HK-2 (cell line): ENCODE measurements around the gene PDE4D.
"Not testable (repeated sequence)": the region's sequence is repeated elsewhere in the genome, so short reads cannot be mapped to it uniquely, and the experiment has no call there.

Experiments
- DNase-seq: peaks from one replicate; pipeline ENCODE4 v3.0.0-alpha.2; 2018; ENCODE audit not compliant: unreplicated experiment

The PDE4D gene

GRCh38 chr5:59005934-59006701 lies 887.4 kb downstream of the PDE4D start:
- no peak for DNase-seq

- no peak for DNase-seq
These were observed 889.9 kb downstream of the PDE4D start for GRCh38 chr5:59003641-59004040.

GRCh38 chr5:59003124-59003523 lies 890.4 kb downstream of the PDE4D start:
- DNase-seq = no peak

DNA sequence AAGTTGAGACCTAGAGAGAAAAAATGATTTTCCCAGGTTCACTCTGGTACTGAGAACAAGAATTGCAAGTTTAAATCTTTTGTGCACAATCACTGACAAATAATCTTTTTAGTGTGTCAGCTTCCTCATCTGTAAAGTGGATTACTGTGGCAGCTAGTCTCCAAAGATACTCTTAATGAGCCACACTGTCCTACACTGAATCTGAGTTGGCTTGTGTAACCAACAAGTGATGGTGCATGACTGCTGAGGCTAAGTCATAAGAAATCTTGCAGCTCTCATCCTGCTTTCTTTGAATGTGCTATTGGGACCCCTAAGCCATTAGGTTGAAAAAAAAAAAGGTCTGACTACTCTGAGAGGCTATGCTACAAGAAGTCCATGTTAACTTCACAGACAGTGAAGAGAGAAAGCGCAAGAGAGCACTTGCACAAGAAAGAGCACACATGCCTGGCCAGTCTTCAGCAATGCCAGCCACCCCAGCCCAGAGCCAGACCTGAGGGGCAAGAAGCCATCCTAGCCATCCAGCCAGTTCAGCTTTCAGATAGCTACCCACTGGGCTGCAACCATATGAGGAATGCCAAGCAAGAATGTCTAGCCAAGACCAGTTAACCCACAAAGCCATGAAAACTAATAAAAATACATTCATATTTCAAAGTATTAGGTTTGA lies 891.2 kb downstream of the PDE4D start:
- no peak for DNase-seq

DNA sequence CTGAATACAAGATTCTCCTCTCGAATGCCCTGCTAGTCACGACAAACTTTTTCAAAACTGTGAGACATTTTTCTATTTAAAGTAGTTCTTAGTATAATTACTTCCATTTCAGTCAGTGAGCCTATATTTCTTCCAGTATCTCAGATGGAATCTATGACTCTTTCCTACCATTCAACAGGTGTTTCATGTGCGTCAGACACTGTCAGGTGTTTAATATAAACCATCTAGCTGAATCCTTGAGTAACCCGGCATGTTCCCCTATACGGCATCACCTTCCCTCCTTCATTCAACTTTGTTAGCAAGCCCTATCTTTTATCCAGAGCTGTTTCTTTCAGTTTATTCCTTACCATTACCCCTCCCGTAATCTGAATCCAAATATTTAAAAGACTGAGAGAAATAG lies 891.8 kb downstream of the PDE4D start:
- no peak for DNase-seq

- DNase-seq = no peak
These were observed 892.4 kb downstream of the PDE4D start for GRCh38 chr5:59001154-59001553.

DNA sequence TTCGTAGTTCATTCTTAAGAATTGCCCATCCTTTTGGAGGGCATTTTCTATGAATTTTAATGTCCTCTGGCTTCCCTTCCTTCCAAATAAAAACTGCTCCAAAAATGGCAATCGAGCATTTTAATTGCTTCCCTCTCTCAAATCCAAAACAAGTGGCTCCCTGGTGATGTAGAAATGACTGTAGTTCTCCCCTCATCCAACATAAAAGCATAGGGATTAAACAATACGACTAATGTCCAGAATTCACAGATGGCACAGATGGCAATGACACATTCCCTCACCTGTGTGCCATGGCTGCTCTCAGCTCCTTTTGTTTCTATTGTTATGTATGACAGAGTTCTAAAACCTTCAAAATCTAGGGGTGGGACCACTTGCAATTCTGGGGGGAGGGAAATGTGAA lies 893.3 kb downstream of the PDE4D start:
- DNase-seq = no peak

- DNase-seq = no peak
These were observed 893.7 kb downstream of the PDE4D start for GRCh38 chr5:58999804-59000203.

DNA sequence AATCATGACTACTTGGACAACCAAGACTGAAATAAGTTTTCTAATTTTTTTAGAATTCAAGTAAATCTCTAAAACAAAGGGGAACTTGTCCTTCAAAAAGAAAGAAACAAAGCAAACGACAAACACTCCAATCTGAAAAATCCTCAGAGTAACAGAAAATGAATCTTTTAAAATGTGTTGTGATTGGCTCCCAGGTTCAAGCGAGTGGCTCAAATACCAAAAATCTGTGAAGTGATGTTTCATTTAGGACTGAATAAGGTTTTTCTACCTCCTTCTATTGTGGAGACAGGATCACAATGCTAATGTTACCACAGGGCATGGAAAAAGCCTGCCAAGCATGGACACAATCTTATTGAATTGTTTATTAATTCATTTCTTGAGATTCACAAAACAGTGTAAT lies 895.0 kb downstream of the PDE4D start:
- no peak for DNase-seq

- DNase-seq = not testable (repeated sequence)
These were observed 897.7 kb downstream of the PDE4D start for GRCh38 chr5:58995779-58996178.

DNA sequence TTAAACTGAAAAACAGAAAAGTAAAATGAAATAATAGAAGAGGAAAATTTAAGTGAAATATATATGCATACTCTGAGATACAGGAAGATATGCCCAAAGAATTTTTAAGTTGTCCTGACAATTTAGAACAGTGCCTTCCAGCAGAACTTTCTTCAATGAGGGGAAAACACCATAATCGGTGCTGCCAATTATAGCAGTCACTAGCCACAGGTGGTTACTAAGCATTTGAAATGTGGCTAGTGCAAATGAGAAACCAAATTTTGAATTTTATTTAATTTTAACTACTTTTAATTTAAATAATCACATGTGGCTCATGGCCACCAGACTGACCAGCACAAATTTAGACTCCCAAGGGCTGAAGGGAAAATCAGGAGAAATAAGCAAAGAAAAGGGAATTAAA lies 900.1 kb downstream of the PDE4D start:
- no peak for DNase-seq

- no peak for DNase-seq
These were observed 904.6 kb downstream of the PDE4D start for GRCh38 chr5:58988938-58989337.

GRCh38 chr5:58987193-58987592 lies 906.3 kb downstream of the PDE4D start:
- no peak for DNase-seq

- DNase-seq = no peak
These were observed 907.2 kb downstream of the PDE4D start for GRCh38 chr5:58986281-58986680.

- DNase-seq = no peak
These were observed 907.8 kb downstream of the PDE4D start for GRCh38 chr5:58985759-58986158.

- DNase-seq = no peak
These were observed 908.2 kb downstream of the PDE4D start for GRCh38 chr5:58985311-58985710.

DNA sequence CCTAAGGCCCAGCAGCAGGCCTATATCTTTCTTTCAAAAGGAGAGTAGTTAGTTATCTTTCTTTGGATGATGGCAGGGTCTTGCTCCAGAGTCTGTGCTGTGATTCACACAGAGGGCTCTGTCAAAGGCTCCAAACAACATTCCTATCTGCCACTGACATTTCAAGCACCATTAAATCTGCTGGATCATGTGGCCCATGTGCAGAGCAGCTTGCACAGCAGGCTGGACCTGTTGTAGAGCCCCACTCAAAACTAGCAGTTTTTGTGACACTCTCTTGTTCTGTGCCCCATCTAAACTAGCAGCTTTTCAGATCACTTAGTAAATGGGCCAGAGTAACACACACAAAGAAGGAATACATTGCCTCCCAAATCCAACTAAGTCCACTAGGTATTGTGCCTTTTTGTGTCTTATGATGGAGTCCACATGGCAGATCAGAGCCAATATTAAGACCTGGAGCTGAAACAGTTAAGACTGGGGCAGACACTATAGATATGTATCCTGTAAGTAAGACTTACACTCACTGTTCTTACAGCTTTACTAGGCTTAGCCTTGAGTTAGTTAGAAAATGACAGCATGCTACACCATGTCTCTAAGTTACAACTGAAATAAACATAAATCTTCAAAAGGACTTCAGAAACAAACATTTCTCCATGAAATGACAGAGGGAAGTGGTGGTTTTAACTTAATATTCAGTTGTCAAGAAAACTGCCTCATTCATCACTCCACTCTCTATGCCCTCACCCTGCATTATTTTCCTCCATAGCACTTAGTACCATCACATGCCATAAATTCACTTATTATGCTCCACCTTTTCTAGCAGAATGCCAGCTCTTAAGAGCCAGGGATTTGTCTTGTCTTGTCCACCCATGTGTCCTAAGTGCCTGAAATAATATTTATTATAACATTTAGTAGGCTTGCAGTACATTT lies 909.7 kb downstream of the PDE4D start:
- DNase-seq = no peak

DNA sequence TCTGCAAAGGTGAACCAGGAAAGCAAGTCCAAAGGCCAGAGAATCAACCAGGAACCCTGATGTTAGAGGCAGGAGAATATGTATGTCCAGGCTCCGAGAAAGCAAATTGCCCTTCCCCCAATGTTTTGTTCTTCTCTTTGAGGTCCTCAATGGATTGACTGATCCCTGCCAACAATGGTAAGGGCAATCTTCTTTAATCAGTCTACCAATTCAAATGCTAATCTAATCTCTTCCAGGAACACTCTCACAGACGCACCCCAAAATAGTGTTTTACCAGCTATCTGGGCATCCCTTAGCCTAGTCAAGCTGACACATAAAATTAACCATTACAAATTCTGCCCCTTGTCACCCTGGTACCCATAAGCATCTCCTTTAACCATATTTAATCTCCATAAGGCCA lies 912.6 kb downstream of the PDE4D start:
- no peak for DNase-seq

- DNase-seq = no peak
These were observed 914.4 kb downstream of the PDE4D start for GRCh38 chr5:58979090-58979489.

DNA sequence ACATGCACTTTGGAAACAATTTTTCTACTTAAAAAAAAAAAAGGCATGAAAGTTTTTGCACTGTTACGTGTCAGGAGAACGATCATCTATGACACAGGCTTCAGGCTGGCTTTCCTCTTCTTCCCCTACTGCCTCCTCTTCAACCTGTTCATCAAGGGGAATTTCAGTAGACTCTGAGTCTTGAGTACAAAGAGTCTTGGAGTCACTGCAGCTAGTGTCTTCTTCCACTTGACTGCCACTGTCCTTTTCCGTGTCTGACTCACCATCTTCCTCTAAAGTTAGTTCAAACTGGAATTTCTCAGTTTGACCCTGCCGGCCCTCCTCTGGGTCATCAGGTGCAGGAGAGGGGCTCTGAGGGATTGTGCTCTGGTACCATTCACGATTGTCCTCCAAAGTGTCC lies 918.9 kb downstream of the PDE4D start:
- DNase-seq = no peak

DNA sequence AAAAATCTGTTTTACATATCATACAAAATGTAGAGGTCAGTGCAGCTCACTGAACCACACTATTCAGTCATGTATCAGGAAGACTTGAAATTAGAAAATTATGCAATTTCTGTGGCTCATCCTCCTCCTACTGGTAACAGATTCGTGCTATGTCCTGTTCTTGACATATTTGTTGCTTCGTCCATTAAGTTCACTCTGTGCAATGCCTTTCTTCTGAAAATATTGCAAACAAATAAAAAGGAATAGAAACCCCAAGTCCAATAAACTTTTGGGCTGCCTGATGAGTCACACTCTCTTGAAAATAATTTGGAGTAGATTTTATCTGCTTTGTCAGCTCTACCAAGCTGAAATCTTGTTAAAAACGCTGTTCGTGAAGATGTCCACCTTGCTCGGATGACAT lies 919.4 kb downstream of the PDE4D start:
- DNase-seq = no peak

DNA sequence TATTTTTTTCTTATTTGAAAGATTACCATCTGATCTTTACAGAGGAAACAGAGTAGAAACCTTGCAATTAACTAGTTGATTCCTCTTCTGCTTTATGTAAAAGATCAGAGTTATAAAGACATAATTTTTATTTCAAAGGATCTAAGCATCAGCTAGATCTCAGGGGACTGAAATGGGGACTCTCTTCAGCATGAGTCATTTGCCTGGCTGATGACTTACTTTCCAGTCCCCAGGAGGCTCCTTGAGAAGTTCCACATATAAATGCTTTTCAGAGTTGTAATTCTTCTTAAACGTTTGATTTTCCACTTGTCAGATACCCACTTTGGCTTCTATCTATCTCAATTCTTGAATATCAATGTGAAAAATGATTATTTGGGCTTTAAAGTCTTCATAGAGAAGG lies 921.2 kb downstream of the PDE4D start:
- no peak for DNase-seq

DNA sequence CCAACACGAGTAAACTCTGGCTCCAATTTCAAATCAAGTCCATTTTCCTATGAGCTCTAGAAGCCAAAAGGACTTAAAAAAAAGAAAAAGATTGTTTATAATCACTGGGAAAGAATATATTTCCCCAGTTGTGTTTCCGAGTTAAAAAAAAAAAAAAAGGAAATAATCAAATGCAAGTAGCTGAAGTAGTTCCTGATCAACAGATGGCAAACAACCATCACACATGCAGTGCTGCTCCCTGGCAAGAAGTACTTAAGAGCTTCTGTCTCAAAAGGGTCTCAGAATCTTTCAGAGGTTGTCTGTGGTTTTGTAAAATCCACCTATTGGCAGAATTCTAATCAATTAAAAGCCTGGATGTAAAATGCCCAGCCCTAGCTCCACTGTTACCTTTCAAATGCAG lies 922.8 kb downstream of the PDE4D start:
- no peak for DNase-seq
